T-helper 2 cell (primary cell): Measurements from ENCODE around the gene ZBTB2.
A peak's percentile ranks its signal among the peaks of the same experiment; 100 is the strongest.

Experiments used
- DNase-seq, 5 experiments: peaks; one replicate each; pipeline versions ENCODE4 v3.0.0 to v3.0.0-alpha.2; 2012 to 2022
- total RNA-seq, 2 donors: gene quantifications; one replicate each; lab custom pipeline; 2026; lab: John Stamatoyannopoulos, UW

ZBTB2 gene, protein sequence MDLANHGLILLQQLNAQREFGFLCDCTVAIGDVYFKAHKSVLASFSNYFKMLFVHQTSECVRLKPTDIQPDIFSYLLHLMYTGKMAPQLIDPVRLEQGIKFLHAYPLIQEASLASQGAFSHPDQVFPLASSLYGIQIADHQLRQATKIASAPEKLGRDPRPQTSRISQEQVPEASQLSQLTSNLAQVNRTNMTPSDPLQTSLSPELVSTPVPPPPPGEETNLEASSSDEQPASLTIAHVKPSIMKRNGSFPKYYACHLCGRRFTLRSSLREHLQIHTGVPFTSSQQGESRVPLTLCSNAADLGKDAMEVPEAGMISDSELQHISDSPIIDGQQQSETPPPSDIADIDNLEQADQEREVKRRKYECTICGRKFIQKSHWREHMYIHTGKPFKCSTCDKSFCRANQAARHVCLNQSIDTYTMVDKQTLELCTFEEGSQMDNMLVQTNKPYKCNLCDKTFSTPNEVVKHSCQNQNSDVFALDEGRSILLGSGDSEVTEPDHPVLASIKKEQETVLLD
- total RNA-seq: 36.7 to 49.9 reads per million in 2 donors

DNA sequence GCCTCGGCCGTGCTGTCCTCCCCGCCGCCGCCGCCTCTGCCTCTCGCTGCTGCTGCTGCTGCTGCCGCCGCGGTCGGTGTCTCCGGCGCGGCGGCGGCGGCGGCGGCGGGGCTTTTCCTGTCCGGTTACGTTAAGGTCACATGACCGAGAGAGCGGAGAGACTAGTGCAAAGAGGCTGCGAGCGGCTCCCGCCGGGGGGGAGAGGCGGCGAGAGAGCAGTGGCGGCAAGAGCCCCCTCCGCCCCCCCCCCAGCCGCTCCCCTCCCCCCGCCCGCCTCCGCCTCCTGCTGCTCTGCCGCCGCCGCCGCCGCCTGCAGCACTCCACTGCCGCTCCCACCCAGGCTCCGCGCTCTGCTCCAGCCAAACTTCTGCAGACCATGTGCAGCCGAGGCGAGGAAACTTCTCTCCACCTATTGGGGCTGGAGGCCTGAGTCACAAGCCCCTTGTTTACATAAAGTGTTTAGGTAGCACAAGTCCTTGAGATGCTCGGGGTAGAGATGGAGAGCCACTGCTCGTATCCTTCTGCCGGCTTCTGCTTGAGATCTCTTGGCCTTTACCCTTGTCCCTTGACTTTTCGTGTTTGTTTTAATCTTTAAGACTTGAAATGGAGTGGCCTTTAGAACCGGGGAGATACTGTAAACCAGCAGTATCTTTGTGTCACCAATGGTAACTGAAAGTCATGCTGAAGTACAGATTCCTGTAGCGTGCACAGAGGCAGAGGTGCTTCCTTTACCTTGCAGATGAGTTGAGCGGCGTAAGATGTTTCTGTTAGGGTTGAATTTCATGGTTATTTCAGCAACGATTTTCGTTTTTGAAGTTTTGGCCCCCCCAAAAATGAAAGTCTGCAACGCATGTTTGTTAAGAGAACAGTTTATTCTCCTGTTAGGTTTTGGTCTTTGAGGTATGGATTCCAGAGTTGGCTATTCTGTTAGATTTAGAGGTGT, at the start of gene ZBTB2:
TSS of gene ZBTB2 (minus strand) at position 89 of the 943 bp plus-strand sequence. CDS start 17,922 bp downstream, outside the sequence.
- peak; percentile 40 to 82 (median 64) for DNase-seq

DNA sequence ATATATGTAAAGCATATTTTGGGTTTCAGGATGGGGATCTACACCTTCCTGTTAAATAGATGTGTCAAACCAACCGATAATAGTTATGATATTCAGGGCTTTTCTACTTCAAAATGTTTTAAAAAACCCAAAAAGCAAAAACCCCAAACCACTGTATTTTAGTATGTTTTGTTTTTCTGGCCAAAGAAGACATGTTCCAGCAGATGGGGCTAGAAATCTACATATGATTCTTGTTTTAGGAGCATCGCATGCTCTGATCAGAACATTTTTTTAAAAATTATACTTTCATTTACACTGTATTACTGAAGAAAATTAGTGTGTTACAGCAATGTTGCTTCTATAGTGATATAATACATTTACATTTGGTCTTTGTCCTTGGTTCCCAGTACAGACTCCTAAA, 49.6 kb upstream of the ZBTB2 start:
- peak in 1 of 5 experiments; percentile 43 for DNase-seq

DNA sequence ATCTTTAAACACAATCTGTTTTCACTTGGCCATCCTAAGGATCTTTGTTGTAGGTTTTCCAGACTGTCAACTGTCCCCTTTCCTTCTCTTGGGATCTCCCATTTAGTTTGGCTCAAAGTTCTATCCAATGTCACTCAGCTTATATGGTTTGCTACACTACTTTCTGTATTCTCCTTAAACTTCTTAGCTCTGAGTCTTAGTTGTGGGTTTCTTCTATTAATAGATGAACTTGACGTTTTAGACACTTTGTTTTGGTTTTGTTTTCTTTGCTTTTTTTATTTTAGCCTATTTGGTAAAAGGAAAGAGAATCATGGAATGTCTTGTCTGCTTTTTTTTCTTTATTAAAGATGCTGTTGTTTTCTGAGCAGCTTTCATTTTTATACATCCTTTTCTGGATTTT, 49.1 kb upstream of the ZBTB2 start:
- DNase-seq: no peak

DNA sequence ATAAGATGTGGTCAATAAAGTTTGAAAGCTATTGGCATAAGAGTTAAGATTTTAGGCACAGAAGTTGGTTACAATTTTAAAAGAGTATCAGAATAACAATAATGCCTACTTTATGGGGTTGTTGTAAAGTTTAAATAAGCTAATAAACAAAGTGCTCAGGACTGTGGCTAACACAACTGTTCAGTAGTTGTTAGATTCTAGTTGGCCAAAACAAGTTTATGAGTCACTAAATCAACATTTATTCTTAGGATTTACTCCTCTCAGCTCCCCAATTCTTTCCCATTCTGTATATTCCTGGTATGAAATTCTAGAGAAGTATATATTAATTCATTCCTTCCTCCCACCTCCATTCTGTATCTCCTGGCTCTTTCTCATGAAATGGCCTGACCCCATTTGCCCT, 46.0 kb upstream of the ZBTB2 start:
- DNase-seq: no peak

DNA sequence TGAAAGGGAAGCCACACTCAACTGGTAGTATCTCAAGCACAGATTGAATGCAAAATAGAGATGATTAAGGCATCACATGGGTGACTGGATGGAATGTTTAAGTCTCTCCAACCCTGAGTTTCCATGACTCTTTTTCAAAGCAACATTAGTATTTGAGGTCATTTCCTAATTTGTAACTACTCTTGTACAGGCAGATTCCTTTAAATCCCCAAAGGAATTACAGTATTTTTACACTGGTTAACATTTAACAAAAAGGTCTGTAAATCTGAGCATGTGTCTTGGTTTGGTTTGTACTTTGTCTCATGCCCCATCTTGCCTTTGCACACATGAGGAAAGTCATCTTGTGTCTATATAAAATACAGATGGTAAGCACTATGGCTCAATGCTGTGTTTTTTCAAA, 45.4 kb upstream of the ZBTB2 start:
- DNase-seq: no peak

DNA sequence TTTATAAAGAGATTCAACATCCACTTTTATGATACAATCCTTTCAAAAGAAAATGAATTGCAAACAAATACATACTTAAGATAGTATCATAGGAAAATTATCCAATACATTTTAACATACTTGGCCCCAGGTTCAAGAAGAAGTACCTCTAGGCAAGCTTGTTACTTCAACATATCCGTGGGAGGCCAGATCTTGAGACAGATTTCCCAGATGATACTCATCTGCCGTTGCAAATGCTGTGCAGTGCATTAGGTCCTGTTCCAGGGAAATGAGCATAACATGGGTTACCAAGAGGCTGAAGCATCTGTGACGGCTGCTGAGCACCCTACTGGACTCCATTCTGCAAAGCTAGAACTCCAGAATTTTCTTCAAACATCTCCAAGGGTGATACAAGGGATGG, 44.9 kb upstream of the ZBTB2 start:
- no peak for DNase-seq

DNA sequence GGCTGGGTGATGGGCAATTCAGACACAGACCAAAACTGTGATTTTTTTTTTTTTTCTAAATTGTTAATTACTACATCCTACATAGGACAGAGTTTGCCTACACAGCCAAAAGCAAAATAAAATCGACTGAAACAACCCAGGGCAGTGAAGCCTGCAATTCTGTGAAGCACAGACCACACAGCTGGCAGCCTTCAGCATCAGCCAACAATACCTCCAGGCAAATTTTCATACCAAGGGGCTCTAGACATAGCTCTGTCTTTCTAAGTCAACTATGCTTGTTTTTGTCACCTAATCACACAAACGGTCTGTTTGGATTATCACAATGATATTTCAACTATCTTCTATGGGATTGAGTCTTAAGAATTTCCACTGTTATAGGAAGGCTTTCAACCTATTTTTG, 43.0 kb upstream of the ZBTB2 start:
- DNase-seq: no peak

DNA sequence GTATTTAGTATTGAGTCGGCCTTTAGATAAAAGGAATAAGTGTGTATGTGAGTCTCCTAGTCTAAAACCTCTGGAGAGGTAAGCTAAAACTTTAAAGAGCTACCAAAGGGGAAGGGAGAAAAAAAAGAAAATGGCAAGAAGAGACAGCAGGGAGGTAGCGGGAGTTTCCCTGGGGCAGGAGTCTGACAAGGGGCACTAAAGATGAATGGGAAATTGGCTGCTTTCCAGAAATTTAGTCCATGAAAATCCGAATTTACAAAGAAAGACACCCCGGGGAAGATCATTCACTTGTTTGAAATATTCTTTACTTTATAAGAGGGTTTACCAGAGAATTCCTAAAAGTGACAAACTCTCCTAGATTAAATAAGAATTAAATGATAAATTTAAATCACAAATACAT, 41.3 kb upstream of the ZBTB2 start:
- no peak for DNase-seq

DNA sequence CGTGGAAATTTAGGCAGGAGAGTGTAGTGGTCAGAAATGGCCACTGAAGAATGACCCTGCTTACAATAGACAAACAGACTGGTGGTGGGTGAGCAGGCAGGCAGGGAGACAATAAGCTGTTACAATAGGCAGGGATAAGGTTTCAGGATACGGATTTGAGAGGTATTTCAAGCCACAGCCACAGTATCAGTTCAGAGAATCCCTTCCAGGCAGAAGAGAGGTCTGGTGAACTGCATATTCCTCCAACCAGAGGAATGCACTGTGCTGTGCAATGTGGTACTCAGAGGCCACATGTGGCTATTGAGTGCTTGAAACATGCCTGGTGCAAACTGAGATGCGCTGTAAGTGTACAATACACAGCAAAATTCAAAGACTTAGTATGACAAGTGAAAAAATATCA, 40.0 kb upstream of the ZBTB2 start:
- DNase-seq: no peak

DNA sequence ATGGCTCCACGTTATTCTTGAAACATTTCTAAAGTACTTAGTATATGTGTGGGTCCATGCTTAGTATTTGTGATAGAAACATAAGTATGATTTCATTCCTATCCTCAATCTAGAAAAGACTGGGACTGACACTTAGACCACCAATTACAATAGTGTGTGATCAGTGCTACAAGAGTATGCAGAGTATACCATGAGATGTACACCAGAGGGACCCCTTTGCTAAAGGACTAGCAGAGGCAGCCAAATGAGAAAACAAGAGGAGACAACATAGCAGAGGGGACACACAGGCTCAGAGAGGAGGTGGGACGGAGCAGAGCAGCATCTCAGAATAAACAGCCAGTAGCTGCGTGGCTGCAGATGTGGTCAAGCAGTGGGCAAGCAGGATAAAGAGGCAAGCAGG, 39.5 kb upstream of the ZBTB2 start:
- no peak for DNase-seq

DNA sequence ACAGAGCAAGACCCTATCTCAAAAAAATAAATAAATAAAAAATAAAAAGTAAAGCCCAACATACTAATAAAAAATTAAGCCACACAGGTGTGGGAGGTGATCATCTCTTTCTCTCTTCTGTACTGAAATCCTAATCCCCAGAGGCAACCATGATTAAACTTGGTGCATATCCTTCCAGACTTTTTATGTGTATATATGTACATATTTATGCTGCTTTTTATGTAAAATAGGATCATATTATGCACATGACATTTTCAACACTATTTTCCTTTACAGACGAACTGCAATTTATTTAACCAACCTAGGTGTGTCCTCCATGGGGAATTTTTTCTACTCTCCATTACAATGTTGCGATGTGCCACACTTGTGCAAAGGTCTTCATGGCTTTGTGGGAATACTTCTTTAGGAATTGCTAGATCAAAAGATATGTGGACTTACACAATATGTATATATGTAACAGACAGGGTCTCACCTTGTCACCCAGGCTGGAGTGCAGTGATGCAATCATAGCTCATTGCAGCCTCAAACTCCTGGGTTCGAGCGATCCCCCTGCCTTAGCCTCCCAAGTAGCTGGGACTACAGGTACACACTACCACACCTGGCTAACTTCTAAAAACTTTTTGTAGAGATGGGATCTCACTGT, 36.9 kb upstream of the ZBTB2 start:
- no peak for DNase-seq

DNA sequence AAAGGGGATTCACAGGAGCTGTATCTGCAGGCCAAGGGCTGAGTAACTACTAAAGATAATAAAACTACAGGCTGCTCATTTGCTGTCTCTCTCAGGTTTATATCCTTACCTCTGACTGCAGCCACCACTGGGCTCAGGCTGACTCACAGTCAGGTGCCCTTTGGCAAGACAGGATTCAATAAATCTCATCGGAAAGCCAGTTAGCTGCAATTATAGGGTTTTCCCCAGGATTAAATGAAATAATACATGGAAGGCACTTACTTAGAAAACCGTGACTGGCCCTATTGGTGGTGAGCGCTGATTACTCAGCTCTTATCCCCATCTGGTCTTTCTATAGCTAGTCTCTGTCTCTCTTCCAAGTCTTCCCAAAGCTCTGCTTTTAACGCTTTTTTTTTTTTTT, 34.2 kb upstream of the ZBTB2 start:
- no peak for DNase-seq

DNA sequence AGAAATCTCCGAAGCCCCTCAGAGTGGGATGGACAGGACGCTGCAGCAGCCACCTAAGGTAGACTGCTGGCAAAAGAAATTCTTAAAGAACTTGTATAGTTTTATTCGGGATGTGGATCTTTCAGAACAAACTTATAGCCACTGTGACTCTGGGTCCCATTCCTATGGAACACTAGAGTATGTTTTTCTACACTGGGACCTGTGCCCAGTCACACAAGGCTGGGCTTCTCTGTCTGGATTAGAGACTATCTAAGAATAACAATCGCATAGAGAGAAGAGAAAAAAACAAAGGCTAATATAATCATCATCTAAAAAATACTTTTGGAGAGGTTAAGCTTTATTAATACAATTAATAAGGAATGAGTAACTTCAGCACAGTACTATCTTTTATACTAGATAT, 31.6 kb upstream of the ZBTB2 start:
- no peak for DNase-seq

DNA sequence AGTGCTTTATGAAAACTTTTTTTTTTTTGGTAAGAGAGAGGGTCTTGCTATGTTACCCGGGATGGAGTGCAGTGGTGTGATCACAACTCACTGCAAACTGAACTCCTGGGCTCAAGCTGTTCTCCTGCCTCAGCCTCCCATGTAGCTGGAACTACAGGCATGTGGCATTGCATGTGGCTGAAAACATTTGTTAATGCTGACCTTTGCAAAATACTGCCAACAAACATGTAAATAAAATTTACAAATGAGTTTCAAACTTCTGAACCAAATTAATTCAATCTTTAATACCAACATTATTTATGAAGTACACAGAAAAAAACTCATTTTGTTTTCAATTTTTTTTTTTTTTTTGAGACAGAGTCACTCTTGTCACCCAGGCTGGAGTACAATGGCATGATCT, 26.1 kb upstream of the ZBTB2 start:
- DNase-seq: no peak

DNA sequence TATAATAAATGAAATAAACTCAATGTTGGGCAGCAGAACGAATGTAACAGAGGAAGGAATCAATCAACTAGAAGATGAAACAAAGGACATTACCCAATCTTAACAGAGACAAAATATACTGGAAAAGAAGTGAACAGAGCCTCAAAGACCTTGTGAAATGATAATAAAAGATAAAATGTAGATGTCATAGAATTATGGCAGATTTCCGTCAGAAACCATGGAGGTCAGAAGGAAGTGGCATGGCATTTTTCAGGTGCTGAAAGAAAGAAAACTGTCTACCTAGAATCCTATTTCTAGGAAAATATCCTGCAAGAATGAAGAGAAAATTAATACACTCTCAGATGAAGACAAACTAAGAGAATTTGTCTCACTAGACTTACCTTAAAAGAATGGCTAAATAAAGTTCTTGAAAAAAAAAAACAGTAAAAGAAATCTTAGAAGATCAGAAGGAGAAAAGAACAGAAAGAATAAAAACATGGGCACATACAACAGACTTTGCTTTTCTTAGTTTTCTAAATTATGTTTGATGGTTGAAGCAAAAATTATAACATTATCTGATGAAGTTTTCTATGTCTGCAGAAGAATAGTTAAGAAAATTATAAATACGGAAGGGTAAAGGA, 23.4 kb upstream of the ZBTB2 start:
- DNase-seq: no peak

DNA sequence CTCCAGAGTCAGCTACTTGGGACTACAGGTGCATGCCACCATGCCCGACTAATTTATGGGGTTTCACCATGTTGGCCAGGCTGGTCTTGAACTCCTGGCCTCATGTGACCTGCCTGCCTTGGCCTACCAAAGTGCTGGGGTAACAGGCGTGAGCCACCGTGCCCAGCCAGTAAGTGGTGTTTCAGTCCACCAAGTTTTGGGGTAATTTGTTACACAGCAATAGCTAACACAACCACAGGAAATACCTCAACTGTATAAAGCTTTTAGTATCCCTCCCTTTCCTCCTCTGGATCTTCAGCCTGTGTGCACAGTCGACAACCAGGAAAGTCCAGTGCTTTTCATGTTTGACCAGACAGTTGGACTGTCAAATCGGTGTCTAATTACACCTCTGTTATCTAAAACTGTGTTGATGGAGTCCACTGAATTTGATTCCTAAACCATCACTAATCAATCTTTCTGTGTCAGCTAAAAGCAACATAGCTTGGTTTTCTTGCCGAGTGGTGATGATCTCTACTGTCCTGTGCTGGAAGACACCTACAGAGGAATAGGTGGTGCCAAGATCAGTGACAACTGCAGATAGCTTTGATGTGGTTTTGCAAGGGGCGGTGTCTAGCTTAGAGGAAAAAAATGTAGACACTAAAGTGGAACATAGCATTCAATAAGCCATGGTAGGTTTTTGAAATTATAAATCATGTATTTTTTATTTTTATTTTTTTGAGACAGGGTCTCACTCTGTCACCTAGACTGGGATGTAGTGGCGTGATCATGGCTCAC, 22.2 kb upstream of the ZBTB2 start:
- peak in 4 of 5 experiments; percentile 23 to 85 (median 60) for DNase-seq

DNA sequence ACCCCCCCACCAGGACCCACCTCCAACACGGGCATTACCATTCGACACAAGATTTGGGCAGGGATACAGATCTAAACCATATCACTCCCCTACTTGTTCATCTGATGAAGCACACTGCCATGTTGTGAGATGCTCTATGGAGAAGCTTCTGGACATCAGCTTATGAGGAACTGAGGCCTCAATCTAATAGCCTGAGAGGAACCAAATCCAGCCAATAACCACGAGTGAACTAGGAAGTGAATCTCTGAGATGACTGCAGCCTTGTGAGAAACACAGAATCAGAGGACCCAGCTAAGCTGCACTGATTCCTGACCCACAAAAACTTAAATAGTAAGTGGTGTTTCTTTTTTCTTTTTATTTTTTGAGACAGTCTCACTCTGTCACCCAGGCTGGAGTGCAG, 21.6 kb upstream of the ZBTB2 start:
- DNase-seq: no peak

DNA sequence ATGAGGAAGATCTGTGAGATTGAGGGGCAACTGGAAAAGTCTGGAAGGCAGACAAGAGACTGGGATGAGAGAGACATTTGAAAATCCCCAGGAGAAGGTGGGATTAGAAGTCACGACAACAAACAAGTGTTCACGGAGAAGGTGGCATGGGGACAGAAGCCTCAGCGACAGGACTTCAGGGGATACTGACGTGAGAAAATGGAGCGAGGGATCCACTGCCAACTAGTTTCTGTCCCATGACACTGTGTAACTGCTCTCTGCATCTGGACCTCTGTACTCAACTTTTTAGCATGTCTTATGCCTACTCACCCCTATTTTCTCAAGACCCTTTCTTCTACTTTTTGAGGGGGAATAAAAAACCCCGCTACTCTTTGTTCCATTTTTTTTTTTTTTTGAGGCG, 18.3 kb upstream of the ZBTB2 start:
- DNase-seq: no peak

DNA sequence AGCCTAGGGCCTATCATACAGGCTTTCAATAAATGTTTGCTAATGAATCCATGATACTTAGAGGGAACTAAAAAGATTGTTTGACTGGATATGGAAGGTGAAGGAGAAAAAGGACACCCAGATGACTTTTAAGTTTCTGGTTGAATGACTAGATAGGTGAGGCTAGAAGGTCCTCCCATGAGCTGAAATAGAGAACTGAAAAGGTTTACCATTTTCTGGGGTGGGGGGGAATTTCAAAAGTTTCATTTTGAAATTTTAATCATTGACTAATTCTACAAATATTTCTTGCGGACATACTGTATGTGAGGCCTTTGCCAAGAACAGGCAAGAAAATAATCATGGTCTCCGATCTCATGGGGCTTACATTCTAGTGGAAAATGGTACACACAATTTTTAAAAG, 17.9 kb upstream of the ZBTB2 start:
- DNase-seq: no peak

DNA sequence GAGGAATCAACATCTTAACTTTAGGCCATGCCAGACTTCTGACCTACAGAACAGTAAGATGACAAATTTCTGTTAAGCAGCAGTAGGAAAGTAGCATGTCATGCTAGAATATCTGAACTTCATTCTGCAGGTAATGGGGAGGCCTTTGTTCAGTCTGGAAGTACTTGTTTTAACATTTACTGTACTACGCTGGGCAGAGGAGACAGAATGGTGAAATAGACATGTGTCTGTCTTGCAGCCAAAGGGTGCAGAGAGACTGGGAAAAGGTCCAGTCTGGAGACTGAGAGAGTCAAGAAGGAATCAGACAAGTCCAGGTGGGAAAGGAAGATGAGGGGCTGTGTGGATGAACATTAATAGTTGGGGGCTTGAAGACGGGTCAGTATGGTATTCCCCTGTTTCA, 17.5 kb upstream of the ZBTB2 start:
- no peak for DNase-seq

DNA sequence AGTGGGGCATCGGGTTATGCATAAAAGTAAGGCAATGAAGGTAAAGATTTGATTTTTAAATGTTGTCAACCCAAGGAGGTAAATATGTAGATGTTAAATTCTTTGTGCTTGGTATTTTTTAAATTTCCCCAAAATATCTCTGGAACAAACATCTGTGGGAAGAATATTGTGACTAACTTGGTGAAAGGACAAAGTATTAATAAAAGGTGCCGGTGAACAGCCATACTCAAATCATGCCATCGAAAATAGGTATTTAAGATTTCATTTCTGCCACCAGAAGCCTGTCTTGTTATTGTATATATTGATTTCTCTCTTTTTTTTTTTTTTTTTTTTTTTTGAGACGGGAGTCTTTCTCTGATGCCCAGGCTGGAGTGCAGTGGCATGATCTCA, 12.6 kb upstream of the ZBTB2 start:
- DNase-seq: no peak

DNA sequence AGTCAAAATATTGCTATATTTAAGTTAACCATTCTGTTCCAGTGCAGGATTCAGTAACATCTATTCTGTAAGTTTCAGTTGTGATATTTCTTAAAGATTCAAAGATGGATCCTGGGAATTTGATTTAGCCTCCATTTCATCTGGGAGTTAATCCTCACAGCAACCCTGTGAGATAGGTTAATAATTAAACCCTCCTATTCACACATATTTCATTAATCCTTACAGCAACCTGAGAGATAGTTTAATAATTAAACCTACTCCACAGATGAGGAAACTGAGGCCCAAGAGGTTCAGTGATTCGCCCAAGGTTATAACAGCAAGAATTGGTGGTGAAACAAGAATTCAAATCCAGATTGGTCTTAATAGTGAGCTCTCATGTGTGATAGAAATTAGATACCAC, 10.9 kb upstream of the ZBTB2 start:
- no peak for DNase-seq
